DLD1 (cell line): ENCODE results near the gene CFAP100.

ENCODE experiments used
- in situ Hi-C: cut with HindIII; loops from 2 replicates; pipeline ENCODE4 v1.10.0; 2017; ENCODE audit warnings: low sequenced_read_pairs

The CFAP100 gene

DNA sequence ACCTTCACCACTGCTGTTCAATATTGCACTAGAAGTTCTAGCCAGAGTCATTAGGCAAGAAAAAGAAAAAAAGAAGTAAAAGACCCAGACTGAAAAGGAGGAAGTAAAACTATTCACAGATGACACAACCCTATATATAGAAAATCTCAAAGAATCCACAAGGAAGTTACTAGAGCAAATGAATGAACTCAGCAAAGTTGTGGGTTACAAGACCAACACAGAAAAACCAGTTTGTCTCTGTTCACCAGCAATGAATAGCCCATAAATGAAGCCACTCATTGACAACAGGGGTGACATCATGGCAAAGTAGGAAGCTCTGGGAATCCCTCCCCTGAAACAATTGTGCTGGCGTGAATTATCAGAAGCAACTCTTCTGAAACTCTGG is 4.6 kb downstream of the CFAP100 start:
- in situ Hi-C loops, result no loop called here

DNA sequence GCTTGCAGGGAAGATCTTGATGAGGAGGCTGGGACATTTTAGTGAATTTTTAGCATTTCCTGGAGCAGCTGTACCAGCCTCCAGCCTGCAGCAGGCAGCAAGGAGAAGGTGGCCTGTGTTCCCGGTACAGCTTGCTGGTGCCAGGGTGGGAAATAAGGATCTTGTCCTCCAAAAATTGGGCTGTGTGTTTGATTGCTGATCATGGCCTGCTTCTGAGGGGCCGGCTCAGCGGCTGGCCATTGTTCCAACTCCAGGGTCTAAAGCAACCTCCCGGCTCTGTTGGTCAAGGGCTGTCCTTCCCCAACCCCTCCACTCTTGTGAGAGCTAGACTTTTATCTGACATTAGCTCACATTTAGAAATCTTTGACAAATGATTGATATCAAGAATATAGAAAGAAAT is 5.0 kb downstream of the CFAP100 start:
- in situ Hi-C loops, result no loop called here

DNA sequence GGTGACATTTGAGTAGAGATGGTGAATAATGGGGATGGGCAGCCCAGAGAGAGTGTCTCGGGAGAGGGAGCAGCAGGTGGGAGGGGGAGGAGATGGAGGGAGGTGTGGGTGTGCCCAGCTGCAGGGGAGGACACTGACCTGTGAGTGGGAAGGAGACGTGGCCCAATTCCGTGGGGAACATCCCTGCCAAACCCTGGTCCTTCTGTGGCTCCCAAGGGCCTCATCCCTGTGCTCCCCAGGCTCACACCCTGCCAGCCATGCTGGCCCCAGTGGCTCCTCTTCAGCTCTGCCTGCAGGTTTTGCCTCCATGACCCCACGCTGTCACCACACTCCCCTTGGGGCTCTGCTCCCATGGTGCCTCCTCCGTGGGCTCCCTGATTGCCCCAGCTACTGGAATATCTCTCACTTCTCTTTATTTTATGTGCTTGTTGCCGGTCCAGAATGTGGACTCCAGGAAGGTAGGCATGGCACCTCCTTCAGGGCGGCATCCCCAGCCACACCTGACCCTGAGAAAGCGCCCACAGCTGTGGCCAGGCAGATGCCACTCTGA is 7.0 kb downstream of the CFAP100 start:
- in situ Hi-C loops, result no loop called here

DNA sequence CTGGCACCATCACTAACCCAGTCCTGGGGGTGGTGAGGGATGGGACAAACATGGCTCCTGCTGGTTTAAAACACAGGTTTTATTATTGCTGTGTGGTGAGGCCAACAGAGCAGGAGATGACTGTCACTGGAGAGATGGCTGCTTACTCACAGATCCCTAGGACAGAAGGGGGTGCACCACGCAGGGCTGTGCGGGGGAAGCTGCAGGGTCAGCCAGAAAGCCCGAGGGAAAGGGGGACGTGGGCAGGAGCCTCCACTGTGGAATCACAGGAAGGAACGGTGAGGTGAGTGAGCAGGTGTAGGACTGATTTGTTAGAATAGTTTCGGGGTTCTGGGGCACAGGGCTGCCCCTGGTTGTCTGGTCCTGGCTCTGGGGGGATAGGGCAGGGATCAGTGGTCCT is 7.5 kb downstream of the CFAP100 start:
- in situ Hi-C loops, result no loop called here

DNA sequence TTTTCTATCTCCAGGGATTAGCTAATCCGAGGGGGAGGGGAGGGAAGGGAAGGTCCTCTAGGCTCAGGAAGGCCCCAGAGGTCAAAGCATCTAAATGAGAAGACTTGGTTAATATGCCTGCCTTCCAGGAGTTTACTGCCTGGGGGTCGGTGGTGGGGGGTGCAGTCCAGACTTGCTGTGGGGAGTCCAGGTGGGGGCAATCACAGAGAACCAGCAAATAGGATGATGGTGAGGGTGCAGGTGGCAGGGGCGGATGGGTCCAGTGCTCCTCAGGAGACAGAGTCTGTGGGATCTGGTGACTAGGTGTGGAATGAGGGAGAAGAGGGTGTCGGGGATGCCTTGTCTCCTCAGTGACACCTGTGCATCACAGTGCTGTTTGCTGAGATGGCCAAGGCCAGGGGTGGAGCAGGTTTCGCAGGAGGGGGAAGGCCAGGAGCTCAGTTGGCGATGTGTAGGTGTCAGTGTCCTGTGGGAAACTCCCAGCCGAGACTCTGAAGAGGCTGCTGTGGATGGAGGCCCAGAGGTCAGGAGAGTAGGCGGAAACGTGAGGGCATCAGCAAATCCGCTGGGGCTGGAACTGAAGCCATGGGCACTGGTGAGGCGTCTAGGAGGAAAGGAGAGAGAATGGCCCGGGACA is 8.1 kb downstream of the CFAP100 start:
- in situ Hi-C loops, result no loop called here

DNA sequence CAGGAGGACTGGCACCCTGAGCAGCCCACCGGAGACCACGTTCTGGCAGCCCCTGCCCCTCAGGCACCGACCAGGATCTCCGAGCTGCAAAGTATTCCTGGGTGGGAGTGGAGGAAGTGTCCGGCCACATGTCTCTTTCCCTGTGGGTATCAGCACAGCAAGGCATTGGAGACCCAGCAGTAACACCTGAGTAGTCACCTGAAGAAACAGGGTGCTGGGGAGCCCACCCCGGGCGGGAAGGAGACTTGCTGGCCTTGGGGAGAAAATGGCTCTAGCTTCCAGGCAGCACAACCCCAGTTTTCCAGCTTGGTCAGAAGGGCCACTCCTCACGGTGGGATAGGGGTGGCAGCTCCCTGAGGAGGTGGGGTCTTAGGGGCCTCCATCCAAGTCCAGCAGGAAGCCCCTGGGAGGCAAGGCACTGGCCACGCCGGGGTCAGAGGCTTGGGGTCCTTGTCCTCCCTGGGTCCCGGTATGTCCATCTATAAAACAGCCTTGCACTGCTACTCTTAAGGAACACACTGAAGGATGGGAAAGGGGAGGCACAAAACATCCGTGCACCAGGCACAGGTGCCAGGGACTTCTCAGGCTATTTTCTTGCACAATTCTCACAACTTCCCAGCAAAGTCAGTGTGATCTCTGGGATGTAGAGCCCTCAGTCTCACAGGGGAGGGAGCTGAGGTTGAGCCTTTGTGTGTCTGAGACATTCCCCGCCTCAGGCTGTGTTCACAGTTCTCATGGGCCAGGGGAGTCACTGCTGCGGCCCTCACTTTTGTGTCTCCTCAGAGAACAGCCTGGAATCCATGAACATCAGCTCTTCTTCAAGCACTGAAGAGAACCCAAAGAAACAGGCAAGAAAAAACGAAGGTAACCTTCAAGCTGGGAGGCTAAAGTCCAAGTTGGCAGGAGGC is 11.9 kb downstream of the CFAP100 start:
- in situ Hi-C loops, result no loop called here

DNA sequence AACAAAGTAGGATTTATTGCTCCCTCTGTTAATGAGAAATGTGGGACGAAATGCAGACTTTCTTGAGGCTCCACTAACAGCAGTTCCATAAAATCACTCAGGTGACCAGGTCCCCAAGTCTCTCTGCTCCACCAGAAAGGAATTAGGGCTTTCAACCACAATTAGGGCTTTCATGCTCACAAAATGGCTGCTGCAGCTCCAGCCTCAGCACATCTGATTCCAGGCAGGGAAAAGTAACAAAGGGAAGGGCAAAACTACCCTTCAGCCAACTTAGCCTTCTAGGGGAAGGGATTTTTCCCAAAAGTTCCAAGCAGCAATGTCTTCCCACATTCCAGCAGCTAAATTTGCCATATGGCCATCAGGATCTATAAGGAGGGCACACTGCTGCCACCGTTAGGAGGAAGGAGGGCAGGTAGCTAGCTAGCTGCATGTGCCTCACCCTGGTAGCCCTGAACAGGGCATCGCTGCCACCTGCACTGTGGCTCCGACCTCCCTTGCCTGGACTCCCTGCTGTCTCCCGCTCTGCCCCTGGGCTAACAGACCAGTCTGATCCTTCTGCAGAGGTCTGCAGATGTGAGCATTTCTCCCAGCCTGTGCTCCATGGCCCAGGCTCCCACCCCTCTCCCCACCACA is 12.8 kb downstream of the CFAP100 start:
- in situ Hi-C loops, result no loop called here

DNA sequence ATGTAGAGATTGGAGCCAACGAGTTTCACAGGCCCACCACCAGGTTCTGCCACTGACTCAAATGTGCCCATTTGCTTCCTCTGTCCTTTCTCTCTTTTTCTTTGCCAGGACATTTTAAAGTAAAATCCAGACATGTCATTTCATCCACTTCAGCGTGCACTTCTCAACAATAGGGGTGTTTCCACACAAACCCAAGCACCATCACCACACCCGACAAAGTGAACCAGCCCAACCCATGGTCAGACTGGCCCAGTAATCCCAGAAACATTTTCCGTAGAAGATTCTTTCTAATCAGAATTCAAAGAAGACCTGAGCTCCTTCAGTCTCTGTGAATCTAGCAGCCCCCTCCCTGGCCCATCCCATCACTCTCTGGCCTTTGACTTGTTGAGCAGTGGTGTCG is 13.4 kb downstream of the CFAP100 start:
- in situ Hi-C loops, result no loop called here

DNA sequence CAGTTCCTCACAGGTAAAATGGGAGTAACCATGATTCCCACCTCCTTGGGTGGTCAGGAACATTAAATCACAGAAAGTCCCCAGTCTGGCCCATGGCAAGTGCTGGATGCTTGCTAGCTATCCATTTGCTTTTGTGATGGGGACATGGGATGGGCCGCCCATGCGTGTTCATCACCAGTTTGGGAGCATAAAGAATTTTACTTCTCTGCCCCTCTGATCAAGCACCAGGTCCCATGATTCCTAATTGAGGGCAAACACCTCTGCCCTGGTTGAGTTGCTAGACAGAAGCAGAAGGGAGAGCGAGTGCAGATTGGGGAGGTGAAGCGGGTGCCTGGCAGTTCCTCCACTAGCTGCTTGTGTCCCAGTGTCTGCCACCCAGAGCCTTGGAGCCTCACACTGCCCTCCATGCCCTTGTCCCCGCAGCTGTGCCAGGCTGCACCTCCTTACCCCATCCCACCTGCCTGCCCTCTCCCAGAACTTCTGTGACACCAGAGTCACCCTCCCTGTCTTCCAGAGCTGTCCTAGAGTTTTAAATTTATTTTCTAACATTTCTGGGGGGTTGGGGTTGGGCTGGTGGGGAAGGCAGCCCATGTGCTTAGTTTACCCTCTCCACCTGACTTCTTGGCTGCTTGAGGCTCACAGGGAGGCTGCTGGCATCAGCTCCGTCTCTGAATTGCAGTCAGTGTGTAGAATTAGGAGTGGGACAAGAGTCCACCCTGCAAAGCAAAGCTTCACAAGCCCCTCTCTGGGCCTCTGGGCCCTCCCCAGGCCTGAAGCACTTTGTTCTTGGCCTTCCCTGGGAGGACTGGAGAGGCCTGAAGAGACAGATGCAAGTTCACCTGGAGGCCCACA is 18.4 kb downstream of the CFAP100 start:
- in situ Hi-C loops, result no loop called here

DNA sequence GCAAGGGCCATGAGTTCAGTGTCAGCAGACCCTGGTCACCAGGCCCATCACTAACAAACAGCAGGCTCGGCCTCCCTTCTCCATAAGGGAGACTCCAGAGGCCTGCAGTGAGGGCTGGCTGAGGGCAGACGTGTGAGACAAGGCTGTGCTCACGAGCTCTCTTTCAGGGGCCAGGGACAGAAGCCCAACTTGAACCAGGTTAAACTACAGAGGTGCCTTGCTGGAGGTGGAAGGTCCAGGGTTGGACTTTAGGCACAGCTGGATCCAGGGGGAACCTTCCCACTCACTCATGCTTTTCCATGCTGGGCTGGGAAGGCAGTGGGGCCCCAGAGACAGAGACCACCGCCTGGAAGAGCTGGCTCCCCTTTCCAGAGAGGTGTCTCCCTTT is 19.0 kb downstream of the CFAP100 start:
- in situ Hi-C loops, result no loop called here

DNA sequence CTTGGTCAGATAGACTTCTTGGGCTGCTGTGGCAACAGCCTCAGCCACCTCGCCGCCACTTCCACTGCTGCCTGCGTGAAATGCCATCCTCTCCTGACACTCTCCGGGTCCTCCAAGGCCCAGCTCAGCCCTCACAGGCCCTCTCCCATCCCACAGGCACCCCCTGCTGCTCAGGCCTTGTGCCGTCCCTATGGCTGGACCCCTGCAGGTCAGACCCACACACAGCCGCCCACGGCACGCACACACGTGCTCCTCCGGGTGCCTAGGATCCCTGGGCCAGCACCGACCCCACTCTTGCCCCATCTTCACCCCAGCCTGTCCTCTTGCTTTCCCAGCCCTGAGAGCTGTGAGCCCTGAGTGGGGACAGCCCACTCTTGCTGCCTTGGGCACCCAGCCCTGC is 19.7 kb downstream of the CFAP100 start:
- in situ Hi-C loops, result no loop called here

DNA sequence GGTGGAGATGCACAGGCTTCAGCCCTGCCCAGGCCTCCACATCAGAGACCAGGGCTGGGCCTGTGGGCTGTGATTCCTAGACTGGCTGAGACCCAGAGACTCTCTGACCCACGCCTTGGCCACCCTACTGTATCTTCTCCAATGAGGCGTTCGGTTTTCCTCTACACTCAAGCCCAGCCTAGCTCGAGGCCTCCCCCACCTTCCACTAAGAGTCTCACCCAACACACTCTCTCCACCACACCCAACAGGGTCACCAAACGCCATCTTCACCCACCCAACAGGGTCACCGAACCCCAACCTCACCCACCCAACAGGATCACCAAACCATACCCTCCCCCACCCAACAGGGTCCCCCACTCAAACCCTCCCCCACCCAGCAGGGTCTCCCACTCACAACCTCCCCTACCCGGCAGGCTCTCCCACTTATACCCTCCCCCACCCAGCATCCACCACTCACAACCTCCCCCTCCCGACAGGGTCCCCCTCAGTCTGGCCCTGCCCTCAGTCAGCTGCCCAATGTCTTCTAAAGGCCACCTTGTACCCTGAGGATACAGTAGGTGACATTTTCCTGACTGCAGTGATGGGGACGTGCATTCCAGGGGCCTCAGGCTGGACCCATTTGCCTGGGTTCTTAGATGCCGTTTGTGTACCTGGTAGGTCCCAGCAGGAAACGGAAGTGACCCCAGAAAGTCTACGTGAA is 20.4 kb downstream of the CFAP100 start:
- in situ Hi-C loops, result no loop called here

DNA sequence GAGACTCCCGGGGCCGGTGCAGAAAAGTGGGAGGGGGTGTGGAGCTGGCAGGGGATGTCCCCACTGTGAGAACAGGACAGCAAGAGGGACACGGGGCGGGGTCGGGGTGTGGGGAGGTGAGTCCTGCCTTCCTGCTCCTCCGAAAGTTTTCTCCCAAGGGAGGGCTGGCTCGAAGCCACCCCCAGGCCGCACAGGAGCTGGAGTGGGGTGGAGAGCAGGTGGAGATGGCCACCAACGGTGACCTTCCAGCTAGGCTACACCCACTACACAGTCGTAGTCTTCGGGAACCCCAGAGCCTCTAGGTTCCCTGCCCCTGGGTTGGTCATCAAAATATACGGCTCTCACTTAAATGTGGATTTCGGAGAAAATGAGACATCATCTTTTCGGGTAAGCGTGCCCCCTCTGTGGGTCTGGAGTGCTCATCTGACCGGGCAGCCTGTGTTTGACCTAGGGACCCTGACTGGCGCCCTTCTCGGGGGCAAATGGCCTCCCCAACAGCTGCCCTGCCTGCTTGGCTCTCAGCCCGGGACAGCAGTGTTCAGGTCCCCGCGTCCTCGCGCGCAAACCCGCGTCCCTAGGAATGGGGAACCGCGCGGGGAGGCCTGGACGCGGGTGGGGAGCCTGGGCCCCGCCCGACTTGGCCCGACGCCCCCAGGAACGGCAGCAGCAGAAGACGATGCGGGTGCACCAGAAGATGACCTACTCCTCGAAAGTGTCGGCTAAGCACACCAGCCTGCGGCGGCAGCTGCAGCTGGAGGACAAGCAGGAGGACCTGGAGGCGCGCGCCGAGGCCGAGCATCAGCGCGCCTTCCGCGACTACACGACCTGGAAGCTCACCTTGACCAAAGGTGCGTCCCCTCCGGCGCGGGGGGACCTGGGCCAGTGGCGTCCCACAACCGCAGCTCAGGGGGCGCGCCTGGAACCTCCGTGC is 21.2 kb downstream of the CFAP100 start:
- in situ Hi-C loops, result no loop called here

DNA sequence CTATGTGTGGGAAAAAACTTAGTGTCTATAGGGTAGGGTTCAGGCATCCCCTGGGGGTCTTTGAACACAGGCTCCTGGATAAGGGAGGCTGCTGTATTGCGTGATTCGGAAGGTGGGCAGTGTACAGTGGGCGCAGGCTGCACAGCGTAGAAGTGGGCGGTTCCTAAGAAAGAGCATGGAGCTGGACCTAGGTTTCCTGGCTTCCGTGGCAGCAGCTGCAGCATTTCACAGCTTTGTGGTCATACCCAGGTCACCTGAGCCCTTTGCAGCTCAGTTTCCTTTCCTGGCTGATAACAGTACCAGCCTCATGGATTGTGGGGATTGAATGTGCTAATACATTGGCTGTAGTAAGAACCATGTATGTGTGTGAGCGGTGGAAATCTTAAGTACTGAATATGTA is 22.2 kb downstream of the CFAP100 start:
- in situ Hi-C loops, result no loop called here

DNA sequence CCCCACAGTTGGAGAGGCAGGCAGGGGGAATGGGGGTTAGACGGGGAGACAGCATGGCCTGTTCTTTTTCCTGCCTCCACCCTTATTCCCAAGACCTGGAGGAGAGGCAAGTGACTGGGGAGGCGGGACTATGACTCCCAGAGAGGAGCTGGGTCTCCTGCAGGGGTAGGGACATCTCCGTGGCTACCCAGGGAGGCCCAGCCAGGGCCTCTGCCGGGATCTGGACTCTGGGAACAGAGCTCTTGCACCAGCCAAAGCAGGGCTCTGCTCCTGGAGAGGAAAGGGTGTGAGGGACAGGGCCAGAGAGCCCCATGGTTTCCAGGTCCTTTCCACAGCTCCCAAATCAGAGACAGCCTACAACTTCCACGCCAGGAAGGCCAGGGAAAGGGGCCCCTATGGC is 22.8 kb downstream of the CFAP100 start:
- in situ Hi-C loops, result no loop called here

DNA sequence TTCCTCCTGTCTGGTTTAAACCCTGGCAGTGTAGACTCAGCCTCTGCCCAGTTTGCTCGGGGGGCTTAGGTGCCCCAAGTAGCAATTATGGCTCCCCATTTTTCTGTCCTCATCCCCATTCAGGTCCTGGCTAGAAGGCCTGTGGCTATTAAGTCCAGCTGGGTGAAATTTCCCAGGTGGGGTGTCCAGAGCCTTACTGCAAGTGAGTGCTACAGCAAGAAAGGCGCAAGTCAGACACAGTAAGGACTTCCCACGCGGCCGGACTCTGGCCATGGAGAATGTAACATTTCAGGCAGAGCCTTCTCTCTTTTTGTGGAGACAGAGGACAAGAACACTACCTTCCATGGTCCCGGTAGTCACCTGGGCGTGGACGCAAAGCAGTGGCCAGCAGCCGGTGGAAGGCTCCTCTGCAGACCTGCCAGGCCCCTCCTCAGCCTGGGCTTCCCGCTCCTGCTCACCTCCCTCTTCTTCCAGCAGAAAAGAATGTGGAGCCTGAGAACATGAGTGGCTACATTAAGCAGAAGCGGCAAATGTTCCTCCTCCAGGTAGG is 23.3 kb downstream of the CFAP100 start:
- in situ Hi-C loops, result no loop called here

DNA sequence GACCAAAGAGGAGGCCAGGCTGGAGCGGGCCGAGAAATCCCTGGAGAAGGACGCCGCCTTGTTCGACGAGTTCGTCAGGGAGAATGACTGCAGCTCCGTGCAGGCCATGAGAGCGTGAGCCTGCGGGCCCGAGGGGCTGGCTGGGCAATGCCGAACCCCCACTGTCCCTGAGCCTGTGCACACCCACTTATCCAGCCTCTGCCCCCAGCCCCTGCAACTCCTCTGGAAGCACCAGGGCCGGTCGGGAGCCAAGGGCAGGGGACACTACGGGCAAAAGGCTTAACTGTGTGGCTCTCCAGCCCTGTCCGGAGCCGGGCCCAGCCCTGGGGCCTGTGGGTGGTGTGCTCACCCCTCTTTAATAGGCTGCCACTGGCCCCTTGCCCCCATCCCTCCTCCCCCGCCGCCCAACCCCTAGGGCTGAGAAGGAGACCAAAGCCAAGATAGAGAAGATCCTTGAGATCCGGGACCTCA is 24.0 kb downstream of the CFAP100 start:
- in situ Hi-C loops, result no loop called here

DNA sequence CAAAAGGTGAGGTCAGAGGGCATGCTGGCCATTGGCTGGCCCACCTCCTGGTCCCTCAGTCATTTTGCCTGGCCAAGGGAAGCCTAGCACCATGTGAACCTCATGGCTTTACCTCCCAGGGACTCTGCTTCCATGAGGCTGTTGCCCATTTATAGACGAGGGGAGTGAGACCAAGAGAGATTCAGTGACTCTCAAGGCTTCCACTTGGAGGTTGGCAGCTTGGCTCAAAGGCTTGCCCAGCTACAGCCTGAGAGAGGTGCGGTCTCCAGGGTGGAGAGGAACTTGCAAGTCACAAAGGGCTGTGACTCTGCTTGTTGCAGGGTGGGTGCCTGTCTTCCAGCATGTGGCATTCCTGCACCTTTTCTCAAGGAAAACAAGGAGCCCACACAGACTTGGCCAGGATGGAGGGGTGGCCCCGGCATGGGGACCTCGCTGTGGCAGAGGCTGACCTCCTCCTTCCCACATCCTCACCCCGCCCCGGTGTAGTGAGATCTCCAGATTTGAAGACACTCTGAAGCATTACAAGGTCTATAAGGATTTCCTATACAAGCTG is 24.5 kb downstream of the CFAP100 start:
- in situ Hi-C loops, result no loop called here
